ENCODE results near the gene APP.

- TF ChIP-seq MXI1 (IDR thresholded peaks at IDR 0.05; ENCODE audit: low read depth, low read length) (no peak), HDAC2 (IDR thresholded peaks at IDR 0.05) (no peak), SIN3A (IDR thresholded peaks at IDR 0.05; ENCODE audit: low read depth, low read length) (no peak), CTCF (IDR thresholded peaks at IDR 0.05 in 2 of 3, conservative IDR thresholded peaks at IDR 0.05 in 1 of 3; ENCODE audit: control insufficient read depth in 2 of 3, extremely low read depth in 1 of 3, insufficient read depth in 1 of 3, low read depth in 3 of 3, low read length in 3 of 3) (no peak), RAD21 (IDR thresholded peaks at IDR 0.05; ENCODE audit: insufficient read depth, low read depth, low read length) (no peak), SIX5 (IDR thresholded peaks at IDR 0.05; ENCODE audit: low read depth, low read length, severe bottlenecking) (no peak), POLR2A (IDR thresholded peaks at IDR 0.05; ENCODE audit: low read depth, low read length) (no peak), RFX5 (IDR thresholded peaks at IDR 0.05; ENCODE audit: low read depth, low read length) (no peak)
These were observed 226.5 kb downstream of the APP start for GRCh38 chr21:25944082-25944481.

Data from GM12878 (cell line).